GF-D8 (cell line): Measurements from ENCODE around the gene SLC51B.
"Not testable (repeated sequence)": the region's sequence is repeated elsewhere in the genome, so short reads cannot be mapped to it uniquely, and the experiment has no call there.

Experiments
- DNase-seq: peaks from one replicate; lab custom pipeline; 2025; lab: John Stamatoyannopoulos, UW

The SLC51B gene

GRCh38 chr15:65084500-65085206, 39.5 kb downstream of the SLC51B start:
- DNase-seq: no peak

DNA sequence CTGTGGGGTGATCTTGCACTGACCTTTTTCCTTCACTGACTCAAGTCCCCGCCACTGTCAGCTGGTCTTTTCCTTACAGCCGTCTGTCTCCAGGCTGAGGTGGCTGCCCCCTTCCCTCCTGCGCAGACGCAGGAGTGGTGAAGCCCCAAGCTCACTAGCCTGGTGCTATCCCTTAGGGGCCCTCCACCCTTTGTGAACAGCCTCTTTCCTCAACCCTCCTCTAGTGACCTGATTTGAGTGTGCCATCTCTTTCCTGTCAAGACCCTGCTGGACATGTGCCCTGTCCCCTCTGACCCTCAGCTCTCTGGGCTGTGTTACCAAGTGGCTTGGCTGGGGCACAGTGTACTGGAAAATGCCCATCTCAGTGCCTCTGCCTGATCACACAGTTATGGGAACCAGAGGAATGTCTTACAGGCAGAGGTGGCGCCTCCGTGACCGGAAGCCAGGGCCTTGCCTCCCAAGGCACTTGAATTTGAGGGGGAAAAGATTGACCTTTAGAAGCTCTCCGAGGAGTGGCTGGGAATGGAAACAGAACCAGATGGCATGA, 40.1 kb downstream of the SLC51B start:
- DNase-seq: no peak

DNA sequence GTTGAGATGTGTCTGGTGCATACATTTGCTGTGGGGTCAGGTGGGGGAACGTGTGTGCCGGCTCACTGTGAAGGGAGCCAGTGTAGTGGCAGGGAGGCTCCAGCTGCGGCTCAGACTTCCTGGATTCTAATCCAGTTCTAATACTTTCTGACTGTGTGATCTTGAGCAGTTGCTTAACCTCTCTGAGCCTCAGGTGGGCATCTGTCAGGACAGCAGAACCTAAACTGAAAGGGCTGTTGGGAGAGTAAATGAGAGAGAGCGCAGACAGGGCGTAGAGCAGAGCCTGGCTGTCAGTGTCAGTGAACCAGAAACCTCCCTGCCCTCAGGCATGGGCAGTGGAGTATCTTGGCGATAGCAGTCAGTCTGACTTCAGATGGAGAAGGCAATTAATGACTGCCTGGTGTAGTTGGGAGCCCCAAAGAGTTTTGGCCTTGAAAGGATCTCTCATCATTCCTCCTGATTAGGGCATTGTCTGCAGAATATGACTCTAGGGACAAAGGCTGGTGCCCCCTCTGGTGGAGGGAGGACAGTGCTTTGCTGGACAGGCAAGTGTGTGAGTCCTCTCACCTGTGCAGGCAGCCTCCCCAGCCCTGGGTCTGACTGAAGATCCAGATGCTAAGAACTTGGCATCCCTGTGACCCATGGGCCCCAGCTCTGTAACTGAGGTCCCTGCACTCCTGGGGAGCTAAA, 40.9 kb downstream of the SLC51B start:
- no peak for DNase-seq

GRCh38 chr15:65086680-65087111, 41.5 kb downstream of the SLC51B start:
- no peak for DNase-seq

DNA sequence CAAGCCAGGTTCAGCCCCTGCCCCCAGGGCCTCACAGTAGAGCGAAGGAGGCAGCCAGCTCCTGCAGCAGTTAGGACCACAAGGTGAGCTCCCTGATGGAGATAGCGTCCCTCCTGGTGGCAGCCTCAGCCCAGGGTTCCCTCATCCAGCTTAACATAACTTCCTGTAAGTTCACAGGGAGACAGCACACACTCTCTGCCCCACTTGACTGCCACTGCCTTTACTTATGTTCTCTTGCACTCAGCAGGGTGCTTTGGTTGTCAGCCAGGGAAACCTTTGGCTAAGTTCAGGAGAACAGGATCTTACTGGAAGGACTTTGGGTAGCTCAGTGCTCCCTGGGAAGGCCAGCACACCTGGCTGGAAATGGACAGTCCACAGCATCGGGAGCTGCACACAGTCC, 42.2 kb downstream of the SLC51B start:
- no peak for DNase-seq

DNA sequence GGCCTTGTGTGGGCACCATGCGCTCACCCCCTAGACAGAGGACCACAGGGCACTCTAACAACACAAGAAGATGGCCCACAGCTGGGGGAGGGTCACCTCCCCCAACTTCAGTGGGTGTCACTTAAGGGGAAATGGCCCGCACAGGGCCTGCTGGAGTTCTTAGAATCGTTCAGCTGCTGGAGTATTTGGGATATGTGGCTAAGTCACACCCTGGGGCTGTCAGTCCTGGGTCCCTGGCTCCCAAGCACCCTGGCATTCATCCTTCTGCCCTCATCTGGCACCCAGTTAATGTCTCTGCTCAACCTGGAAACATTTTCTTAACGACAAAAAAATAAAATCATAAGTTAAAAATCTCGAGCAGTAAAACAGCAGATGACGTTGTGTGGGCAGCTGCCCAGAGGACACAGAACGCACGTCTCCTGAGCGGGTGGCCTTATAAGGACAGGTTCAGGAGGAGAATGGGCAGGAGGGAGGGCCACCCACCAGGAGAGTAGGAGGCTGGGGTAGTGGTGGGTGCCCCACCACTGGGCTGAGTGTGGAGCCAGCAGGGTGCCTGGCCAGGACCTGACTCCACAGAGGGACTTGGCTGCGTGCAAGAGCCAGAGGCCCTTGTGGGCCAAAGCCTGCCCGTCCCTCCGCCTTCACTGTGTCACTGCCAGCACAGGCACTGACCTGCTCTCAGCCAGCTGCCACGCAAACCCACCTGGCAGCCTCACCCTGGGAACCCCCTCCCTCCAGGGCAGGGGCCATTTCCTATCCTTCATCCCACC, 42.9 kb downstream of the SLC51B start:
- no peak for DNase-seq

DNA sequence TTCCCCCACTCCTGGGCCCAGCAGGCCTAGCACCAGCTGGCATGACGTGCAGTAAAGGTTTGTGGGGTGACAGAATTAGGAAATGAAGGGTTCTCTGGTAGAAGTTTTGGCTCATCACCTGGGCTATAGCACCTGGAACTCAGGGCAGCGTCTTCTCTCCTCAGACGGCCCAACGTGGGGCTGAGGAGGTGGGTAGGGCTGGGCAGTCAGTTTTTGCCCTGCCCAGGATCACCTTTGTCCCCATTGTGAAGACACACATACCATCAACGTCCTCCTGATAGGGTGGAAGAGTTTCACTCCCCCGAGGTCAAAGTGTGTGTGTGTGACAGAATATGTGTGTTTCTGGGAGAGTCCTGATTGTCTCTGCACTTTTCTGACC, 43.4 kb downstream of the SLC51B start:
- no peak for DNase-seq

- DNase-seq: no peak
These were observed 44.1 kb downstream of the SLC51B start for GRCh38 chr15:65089206-65089824.

- no peak for DNase-seq
These were observed 47.0 kb downstream of the SLC51B start for GRCh38 chr15:65091946-65092770.

DNA sequence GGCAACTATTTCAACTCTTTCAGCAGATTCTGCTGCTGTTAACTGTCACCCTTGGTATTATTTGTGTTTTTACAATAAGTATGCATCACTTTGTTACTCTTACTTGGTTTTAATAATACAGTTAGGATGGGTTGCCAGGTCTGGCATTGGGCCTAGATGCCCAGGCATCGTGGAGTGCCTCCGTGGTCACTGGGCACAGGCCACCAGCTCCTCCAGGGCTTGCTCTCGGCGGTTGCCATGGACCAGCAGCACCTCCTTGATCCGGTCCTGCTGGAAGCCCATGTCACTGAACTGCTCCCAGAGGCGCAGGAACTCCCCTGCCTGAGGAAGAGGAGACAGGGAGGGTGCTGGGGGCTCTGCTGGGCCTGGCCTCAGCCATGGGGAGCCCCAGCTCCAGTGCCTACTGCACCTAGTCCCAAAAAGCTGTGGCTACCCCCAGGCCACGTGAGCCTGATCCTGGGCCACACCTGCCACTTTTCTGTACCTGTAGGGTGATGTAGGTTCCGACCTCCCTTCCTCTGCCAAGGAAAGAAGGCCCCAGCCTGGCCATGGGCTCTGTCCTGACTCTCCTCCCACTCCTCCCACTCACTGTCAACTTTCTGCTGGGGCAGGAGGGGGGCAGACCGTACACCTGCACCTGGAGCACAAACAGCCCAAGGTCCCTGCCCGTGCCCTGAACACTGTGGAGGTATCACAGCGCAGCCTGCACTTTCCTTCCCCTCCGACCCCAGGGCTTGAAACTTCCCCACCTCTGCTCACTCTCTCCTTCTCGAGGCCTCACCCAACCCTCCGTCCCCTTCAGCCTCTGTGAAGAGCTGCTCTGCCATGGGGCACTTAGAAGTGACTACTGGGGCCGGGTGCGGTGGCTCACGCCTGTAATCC, 48.0 kb downstream of the SLC51B start:
- DNase-seq: no peak

DNA sequence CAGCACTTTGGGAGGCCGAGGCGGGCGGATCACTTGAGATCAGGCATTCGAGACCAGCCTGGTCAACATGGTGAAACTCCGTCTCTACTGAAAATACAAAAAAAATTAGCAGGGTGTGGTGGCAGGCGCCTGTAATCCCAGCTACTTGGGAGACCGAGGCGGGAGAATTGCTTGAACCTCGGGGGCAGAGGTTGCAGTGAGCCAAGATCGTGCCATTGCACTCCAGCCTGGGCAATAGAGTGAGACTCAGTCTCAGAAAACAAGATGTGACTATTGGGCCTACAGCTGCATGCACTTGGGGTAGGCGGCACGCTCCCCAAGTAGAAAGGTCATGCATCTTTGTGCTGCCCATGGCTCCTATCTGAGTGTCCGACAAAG, 48.6 kb downstream of the SLC51B start:
- not testable (repeated sequence) for DNase-seq

- DNase-seq: no peak
These were observed 49.3 kb downstream of the SLC51B start for GRCh38 chr15:65094294-65094995.

- DNase-seq: no peak
These were observed 50.0 kb downstream of the SLC51B start for GRCh38 chr15:65095011-65095746.

GRCh38 chr15:65095747-65096104, 50.5 kb downstream of the SLC51B start:
- DNase-seq: no peak

- DNase-seq: no peak
These were observed 51.5 kb downstream of the SLC51B start for GRCh38 chr15:65096481-65097385.

- DNase-seq: no peak
These were observed 52.6 kb downstream of the SLC51B start for GRCh38 chr15:65097651-65098263.

DNA sequence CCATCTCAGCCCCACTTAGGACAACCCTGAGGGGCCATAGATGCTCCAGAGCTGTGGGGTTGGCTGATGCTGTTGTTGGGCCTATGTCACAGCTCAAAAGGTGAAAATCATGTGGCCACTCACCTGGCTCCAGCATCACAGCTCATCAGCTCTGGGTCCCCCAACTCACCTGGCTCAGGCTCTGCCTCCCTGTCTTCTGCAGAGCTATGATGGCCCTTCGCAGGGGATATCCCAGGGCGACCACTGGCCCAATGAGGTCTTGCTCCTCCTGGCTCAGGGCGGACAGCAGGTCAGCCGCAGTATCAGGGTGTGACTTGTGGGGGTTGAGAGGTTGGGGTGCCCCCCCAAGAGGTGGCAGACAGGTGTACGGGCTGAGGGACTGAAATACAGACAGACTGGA, 54.1 kb downstream of the SLC51B start:
- no peak for DNase-seq

- not testable (repeated sequence) for DNase-seq
These were observed 54.6 kb downstream of the SLC51B start for GRCh38 chr15:65099801-65100200.
